H9 (cell line): ENCODE data around the gene TMEM178B. TPM values are rescaled to one million over a fixed set of nuclear protein-coding genes. Genes with fewer than 3 reads are reported as not detected.

Source experiments
- DNase-seq: peaks from one replicate; pipeline ENCODE4 v3.0.0-alpha.2; 2017
- H2AFZ ChIP-seq: one replicate; pipeline ENCODE4 v1.6.1; 2013; ENCODE audit warnings: mild to moderate bottlenecking, low read length, control low read depth, moderate library complexity
- H2AK5ac ChIP-seq: 2 replicates; pipeline ENCODE4 v1.6.1; 2013; ENCODE audit warnings: low read length, control low read depth, mixed read lengths; ENCODE audit not compliant: insufficient read length
- H2BK120ac ChIP-seq: one replicate; pipeline ENCODE4 v1.6.1; 2013; ENCODE audit warnings: low read depth, mild to moderate bottlenecking, low read length, control low read depth, inconsistent platforms; ENCODE audit not compliant: poor library complexity, severe bottlenecking
- H2BK12ac ChIP-seq: 2 replicates; pipeline ENCODE4 v1.6.1; 2013; ENCODE audit warnings: low read length, control low read depth, mixed read lengths, low read depth; ENCODE audit not compliant: insufficient read length
- H2BK15ac ChIP-seq: 2 replicates; pipeline ENCODE4 v1.6.1; 2013; ENCODE audit warnings: low read depth, low read length, control low read depth
- H2BK20ac ChIP-seq: one replicate; pipeline ENCODE4 v1.6.1; 2013; ENCODE audit warnings: low read depth, mild to moderate bottlenecking, low read length, control low read depth, inconsistent platforms; ENCODE audit not compliant: poor library complexity, severe bottlenecking
- H2BK5ac ChIP-seq: 2 replicates; pipeline ENCODE4 v1.6.1; 2013; ENCODE audit warnings: low read length, control low read depth, mixed read lengths; ENCODE audit not compliant: insufficient read length
- H3K14ac ChIP-seq: 2 replicates; pipeline ENCODE4 v1.6.1; 2013; ENCODE audit warnings: low read length, control low read depth; ENCODE audit not compliant: insufficient read depth
- H3K18ac ChIP-seq: 2 replicates; pipeline ENCODE4 v1.6.1; 2013; ENCODE audit warnings: low read depth, mild to moderate bottlenecking, mixed read lengths, low read length, control low read depth; ENCODE audit not compliant: insufficient read length
- H3K23ac ChIP-seq: 2 replicates; pipeline ENCODE4 v1.6.1; 2013; ENCODE audit warnings: low read length, control low read depth, mixed read lengths, low read depth; ENCODE audit not compliant: insufficient read length
- H3K23me2 ChIP-seq: 2 replicates; pipeline ENCODE4 v1.6.1; 2013; ENCODE audit warnings: low read depth, mild to moderate bottlenecking, mixed read lengths, low read length, control low read depth; ENCODE audit not compliant: insufficient read length, poor library complexity, severe bottlenecking
- H3K27ac ChIP-seq: 2 replicates; pipeline ENCODE4 v1.5.1; 2013; ENCODE audit warnings: low read length, control low read depth, mixed read lengths, low read depth; ENCODE audit not compliant: insufficient read length
- H3K27me3 ChIP-seq: 2 replicates; pipeline ENCODE4 v1.6.1; 2013; ENCODE audit warnings: low read length, control low read depth, inconsistent platforms; ENCODE audit not compliant: insufficient read depth
- H3K4ac ChIP-seq: 2 replicates; pipeline ENCODE4 v1.6.1; 2013; ENCODE audit warnings: low read depth, mild to moderate bottlenecking, control low read depth, inconsistent platforms, low read length, moderate library complexity
- H3K4me1 ChIP-seq: 2 replicates; pipeline ENCODE4 v1.6.1; 2013; ENCODE audit warnings: low read length, control low read depth, inconsistent platforms; ENCODE audit not compliant: insufficient read depth
- H3K4me2 ChIP-seq: 2 replicates; pipeline ENCODE4 v1.6.1; 2013; ENCODE audit warnings: low read length, control low read depth, mixed read lengths; ENCODE audit not compliant: insufficient read length, insufficient read depth
- H3K56ac ChIP-seq: 2 replicates; pipeline ENCODE4 v1.6.1; 2013; ENCODE audit warnings: low read depth, mild to moderate bottlenecking, mixed read lengths, low read length, control low read depth; ENCODE audit not compliant: insufficient read length
- H3K79me1 ChIP-seq: 2 replicates; pipeline ENCODE4 v1.6.1; 2013; ENCODE audit warnings: low read depth, mild to moderate bottlenecking, moderate library complexity, low read length, control low read depth, inconsistent platforms; ENCODE audit not compliant: insufficient read depth, poor library complexity, severe bottlenecking
- H3K79me2 ChIP-seq: 2 replicates; pipeline ENCODE4 v1.6.1; 2013; ENCODE audit warnings: low read length, control low read depth, inconsistent platforms; ENCODE audit not compliant: insufficient read depth
- H3K9ac ChIP-seq: 2 replicates; pipeline ENCODE4 v1.6.1; 2013; ENCODE audit warnings: low read length, control low read depth, mixed read lengths; ENCODE audit not compliant: insufficient read length; ENCODE audit errors: extremely low read depth
- H3K9me3 ChIP-seq: one replicate; pipeline ENCODE4 v1.6.1; 2013; ENCODE audit warnings: low read depth, low read length, inconsistent platforms; ENCODE audit not compliant: control insufficient read depth
- H3T11ph ChIP-seq: one replicate; pipeline ENCODE4 v1.6.1; 2013; ENCODE audit warnings: mild to moderate bottlenecking, low read length, control low read depth, inconsistent platforms
- H4K20me1 ChIP-seq: one replicate; pipeline ENCODE4 v1.6.1; 2013; ENCODE audit not compliant: control insufficient read depth, insufficient read length, insufficient read depth
- H4K5ac ChIP-seq: 2 replicates; pipeline ENCODE4 v1.6.1; 2013; ENCODE audit warnings: low read depth, mild to moderate bottlenecking, mixed read lengths, low read length, control low read depth; ENCODE audit not compliant: insufficient read length
- H4K8ac ChIP-seq: replicated peaks from 2 replicates; pipeline ENCODE4 v1.6.1; 2013; ENCODE audit warnings: low read length, control low read depth, mixed read lengths, low read depth; ENCODE audit not compliant: insufficient read length
- H4K91ac ChIP-seq: 2 replicates; pipeline ENCODE4 v1.6.1; 2013; ENCODE audit warnings: low read depth, mild to moderate bottlenecking, moderate library complexity, mixed read lengths, low read length, control low read depth; ENCODE audit not compliant: insufficient read length
- H3K27ac Mint-ChIP-seq, 3 experiments: 2 replicates in 2 of 3; 3 replicates in 1 of 3; pipeline ENCODE4 v1.8.0; 2020 to 2021; ENCODE audit warnings: mixed read lengths in 3 of 3, mild to moderate bottlenecking in 1 of 3, moderate library complexity in 1 of 3
- H3K27me3 Mint-ChIP-seq: 2 replicates; pipeline ENCODE4 v1.8.0; 2021; ENCODE audit warnings: low read depth, mild to moderate bottlenecking, moderate library complexity, mixed read lengths
- H3K36me3 Mint-ChIP-seq, 3 experiments: 2 replicates in 2 of 3; 3 replicates in 1 of 3; pipeline ENCODE4 v1.8.0; 2020 to 2021; ENCODE audit warnings: low read depth in 3 of 3, mixed read lengths in 3 of 3; ENCODE audit not compliant: insufficient read depth in 1 of 3
- H3K4me1 Mint-ChIP-seq, 2 experiments: 2 replicates each; pipeline ENCODE4 v1.8.0; 2020; ENCODE audit warnings: mixed read lengths in 2 of 2
- H3K4me3 Mint-ChIP-seq, 2 experiments: 2 replicates in 1 of 2; 3 replicates in 1 of 2; pipeline ENCODE4 v1.8.0; 2020 to 2021; ENCODE audit warnings: mild to moderate bottlenecking in 2 of 2, mixed read lengths in 2 of 2, moderate library complexity in 1 of 2
- H3K9me3 Mint-ChIP-seq, 2 experiments: 2 replicates in 1 of 2; 3 replicates in 1 of 2; pipeline ENCODE4 v1.8.0; 2020; ENCODE audit warnings: mild to moderate bottlenecking in 2 of 2, mixed read lengths in 2 of 2, moderate library complexity in 1 of 2
- CTCF ChIP-seq: fragments of 200-600 bp; sonication (generic); conservative IDR thresholded peaks from 3 replicates; pipeline ENCODE4 v1.8.0; 2021; ENCODE audit warnings: antibody characterized with exemption, mild to moderate bottlenecking
- WGBS: extraction: QIAGEN DNeasy Blood & Tissue Kit; methylation state at CpG from one replicate; pipeline ENCODE4 v1.1.7; 2013; ENCODE audit warnings: missing lambda C conversion rate, low lambda C conversion rate, mixed read lengths; ENCODE audit not compliant: insufficient read length; ENCODE audit errors: extremely low coverage; 5-methylcytosine and 5-hydroxymethylcytosine counted together
- total RNA-seq: library from RNA; stranded (reverse); gene quantifications from 2 replicates; pipeline ENCODE4 v1.2.1, GENCODE V29; 2021

Gene TMEM178B
- total RNA-seq, 1 experiment from 2014 or later: 11.3 TPM

DNA sequence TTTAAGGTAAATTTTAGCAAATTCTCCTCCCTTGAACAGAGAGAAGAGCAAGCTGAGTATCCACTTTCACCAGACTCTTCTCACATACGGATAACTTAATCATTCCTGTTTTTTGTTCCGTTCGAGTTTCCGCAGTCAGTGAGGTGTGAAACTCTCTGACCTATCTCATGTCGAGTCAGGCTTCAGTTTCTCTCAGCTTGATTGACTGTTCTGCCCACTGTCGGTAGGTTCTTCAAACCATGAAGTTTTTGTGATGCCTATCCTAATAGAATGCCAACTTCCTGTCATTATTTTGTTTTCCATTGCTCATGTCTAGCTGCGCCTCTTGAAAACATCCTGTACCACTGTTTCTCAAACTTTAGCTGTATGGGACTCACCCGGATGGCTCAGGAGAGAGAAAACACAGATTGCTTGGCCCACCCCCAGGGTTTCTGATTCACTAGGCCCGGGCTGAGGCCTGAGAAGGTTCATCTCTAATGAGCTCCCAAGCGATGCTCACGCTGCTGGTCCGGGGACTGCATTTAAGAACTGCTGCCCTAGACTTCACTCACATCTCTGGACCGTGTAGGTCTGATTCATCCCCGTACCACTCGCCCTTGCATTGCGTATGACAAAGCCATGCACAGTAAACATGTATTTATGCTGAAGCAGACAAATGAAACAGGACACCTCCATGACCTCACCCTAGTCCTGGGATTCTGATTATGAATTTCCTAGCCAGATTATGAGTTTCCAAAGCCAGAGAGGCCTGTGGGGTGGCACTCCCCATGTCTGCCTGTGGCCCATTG lies 269.0 kb downstream of the TMEM178B start:
- Histone ChIP-seq H3K4me1 (peaks cover 5% of the 10 kb centered on the region), H3K9ac (no peak overlapping the region), H3T11ph (no peak overlapping the region)

More for the DNA sequence above, 269.0 kb downstream of the TMEM178B start:
- no peak overlapping the region for H3K56ac ChIP-seq
- no peak overlapping the region for H3K14ac ChIP-seq
- no peak overlapping the region for H2BK20ac ChIP-seq
- H2BK5ac ChIP-seq: no peak overlapping the region
- H3K18ac ChIP-seq: no peak overlapping the region
- no peaks in the 10 kb centered on the region for H3K79me1 ChIP-seq
- H3K27ac ChIP-seq: no peak overlapping the region
- Mint-ChIP-seq H3K27me3 (no peaks in the 10 kb centered on the region), H3K4me1 (peaks cover 9 to 10% of the 10 kb centered on the region in 2 experiments; a peak in 3 of 4 replicates), H3K36me3 (no peaks in the 10 kb centered on the region; a peak in 1 of 7 replicates), H3K9me3 (no peaks in the 10 kb centered on the region), H3K27ac (peak overlapping the region in 2 of 3 experiments; percentile 33 to 50; a peak in 1 of 7 replicates), H3K4me3 (no peak overlapping the region; a peak in 1 of 5 replicates)
- no peak for TF ChIP-seq CTCF
- H3K23ac ChIP-seq: no peak overlapping the region
- H3K9me3 ChIP-seq: no peaks in the 10 kb centered on the region
- H2BK15ac ChIP-seq: no peak overlapping the region
- H4K20me1 ChIP-seq: no peaks in the 10 kb centered on the region
- no peak overlapping the region for H4K8ac ChIP-seq
- H3K4ac ChIP-seq: no peak overlapping the region
- no peak overlapping the region for H2BK12ac ChIP-seq
- no peaks in the 10 kb centered on the region for H3K23me2 ChIP-seq
- H2AK5ac ChIP-seq: no peak overlapping the region
- H3K79me2 ChIP-seq: no peaks in the 10 kb centered on the region
- no peak overlapping the region for H4K91ac ChIP-seq
- no peak overlapping the region for H2AFZ ChIP-seq
- no CpG with 5 or more reads among the region's 16 CpGs for WGBS
- no peak overlapping the region for H2BK120ac ChIP-seq
- no peaks in the 10 kb centered on the region for H3K27me3 ChIP-seq
- H4K5ac ChIP-seq: no peak overlapping the region
- no peak overlapping the region for H3K4me2 ChIP-seq
- DNase-seq: no peak
